ENCODE measurements around the gene MYO18B. TPM values are rescaled to one million over a fixed set of nuclear protein-coding genes. Genes with fewer than 3 reads are reported as not detected.

The MYO18B gene
- total RNA-seq, 1 experiment from 2014 or later: 0.05 TPM

DNA sequence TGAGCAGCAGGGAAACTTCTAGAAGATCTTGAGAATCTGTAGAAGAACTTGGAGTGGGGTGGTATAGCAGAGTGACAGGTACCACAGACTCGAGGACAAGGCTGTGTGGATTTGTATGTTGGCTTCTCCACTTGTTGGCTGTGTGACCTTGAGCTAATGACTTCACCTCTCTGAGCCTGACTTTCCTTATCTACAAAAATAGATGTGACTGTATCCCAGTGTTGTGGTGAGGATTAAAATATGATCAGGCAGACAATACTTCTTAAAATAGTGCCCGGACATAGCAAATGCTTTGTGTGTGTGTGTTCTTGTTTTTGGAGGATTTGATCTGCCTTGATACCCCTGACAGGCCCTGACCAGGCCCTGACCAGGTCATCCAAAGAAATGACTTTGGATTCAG is 40.8 kb downstream of the MYO18B start:
- ATAC-seq (no peak), DNase-seq (ENCODE audit: low read depth, low spot score) (no peak)
- CTCF ChIA-PET: no interaction called here
- no peak overlapping the region for H3K27ac ChIP-seq (ENCODE audit: low read depth, low read length)
- BruUV-seq (replicated peaks): no TSS peak
- H3K36me3 ChIP-seq (ENCODE audit: control insufficient read depth in 1 of 2, insufficient read depth in 2 of 2, low read length in 2 of 2): no peaks in the 10 kb centered on the region
- TF ChIP-seq SRF (IDR thresholded peaks at IDR 0.05; ENCODE audit: low read depth): no peak
- TF ChIP-seq, protein P1, sequence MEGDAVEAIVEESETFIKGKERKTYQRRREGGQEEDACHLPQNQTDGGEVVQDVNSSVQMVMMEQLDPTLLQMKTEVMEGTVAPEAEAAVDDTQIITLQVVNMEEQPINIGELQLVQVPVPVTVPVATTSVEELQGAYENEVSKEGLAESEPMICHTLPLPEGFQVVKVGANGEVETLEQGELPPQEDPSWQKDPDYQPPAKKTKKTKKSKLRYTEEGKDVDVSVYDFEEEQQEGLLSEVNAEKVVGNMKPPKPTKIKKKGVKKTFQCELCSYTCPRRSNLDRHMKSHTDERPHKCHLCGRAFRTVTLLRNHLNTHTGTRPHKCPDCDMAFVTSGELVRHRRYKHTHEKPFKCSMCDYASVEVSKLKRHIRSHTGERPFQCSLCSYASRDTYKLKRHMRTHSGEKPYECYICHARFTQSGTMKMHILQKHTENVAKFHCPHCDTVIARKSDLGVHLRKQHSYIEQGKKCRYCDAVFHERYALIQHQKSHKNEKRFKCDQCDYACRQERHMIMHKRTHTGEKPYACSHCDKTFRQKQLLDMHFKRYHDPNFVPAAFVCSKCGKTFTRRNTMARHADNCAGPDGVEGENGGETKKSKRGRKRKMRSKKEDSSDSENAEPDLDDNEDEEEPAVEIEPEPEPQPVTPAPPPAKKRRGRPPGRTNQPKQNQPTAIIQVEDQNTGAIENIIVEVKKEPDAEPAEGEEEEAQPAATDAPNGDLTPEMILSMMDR (IDR thresholded peaks at IDR 0.05 in 2 of 3, conservative IDR thresholded peaks at IDR 0.05 in 1 of 3; ENCODE audit: borderline replicate concordance in 1 of 3, insufficient read depth in 1 of 3, low read depth in 2 of 3, low read length in 2 of 3): no peak
- TF ChIP-seq EZH2phosphoT487 (IDR thresholded peaks at IDR 0.05; ENCODE audit: borderline replicate concordance): no peak
- TF ChIP-seq, protein P2, sequence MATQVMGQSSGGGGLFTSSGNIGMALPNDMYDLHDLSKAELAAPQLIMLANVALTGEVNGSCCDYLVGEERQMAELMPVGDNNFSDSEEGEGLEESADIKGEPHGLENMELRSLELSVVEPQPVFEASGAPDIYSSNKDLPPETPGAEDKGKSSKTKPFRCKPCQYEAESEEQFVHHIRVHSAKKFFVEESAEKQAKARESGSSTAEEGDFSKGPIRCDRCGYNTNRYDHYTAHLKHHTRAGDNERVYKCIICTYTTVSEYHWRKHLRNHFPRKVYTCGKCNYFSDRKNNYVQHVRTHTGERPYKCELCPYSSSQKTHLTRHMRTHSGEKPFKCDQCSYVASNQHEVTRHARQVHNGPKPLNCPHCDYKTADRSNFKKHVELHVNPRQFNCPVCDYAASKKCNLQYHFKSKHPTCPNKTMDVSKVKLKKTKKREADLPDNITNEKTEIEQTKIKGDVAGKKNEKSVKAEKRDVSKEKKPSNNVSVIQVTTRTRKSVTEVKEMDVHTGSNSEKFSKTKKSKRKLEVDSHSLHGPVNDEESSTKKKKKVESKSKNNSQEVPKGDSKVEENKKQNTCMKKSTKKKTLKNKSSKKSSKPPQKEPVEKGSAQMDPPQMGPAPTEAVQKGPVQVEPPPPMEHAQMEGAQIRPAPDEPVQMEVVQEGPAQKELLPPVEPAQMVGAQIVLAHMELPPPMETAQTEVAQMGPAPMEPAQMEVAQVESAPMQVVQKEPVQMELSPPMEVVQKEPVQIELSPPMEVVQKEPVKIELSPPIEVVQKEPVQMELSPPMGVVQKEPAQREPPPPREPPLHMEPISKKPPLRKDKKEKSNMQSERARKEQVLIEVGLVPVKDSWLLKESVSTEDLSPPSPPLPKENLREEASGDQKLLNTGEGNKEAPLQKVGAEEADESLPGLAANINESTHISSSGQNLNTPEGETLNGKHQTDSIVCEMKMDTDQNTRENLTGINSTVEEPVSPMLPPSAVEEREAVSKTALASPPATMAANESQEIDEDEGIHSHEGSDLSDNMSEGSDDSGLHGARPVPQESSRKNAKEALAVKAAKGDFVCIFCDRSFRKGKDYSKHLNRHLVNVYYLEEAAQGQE (IDR thresholded peaks at IDR 0.05; ENCODE audit: low read depth): no peak
- TF ChIP-seq JUND (IDR thresholded peaks at IDR 0.05): no peak
- TF ChIP-seq SP1 (IDR thresholded peaks at IDR 0.05; ENCODE audit: low read depth): no peak
- no peak for TF ChIP-seq CBX3 (IDR thresholded peaks at IDR 0.05; ENCODE audit: low read depth)
- TF ChIP-seq, protein P3, sequence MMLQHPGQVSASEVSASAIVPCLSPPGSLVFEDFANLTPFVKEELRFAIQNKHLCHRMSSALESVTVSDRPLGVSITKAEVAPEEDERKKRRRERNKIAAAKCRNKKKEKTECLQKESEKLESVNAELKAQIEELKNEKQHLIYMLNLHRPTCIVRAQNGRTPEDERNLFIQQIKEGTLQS (IDR thresholded peaks at IDR 0.05): no peak
- TF ChIP-seq POLR2A (IDR thresholded peaks at IDR 0.05; ENCODE audit: borderline replicate concordance, extremely low read depth, insufficient read depth, insufficient read length): no peak
- TF ChIP-seq ZNF274 (IDR thresholded peaks at IDR 0.05; ENCODE audit: low read depth, low read length): no peak
- no peak for TF ChIP-seq YY1 (IDR thresholded peaks at IDR 0.05; ENCODE audit: extremely low read depth, insufficient replicate concordance, low read depth, low read length)
- TF ChIP-seq SIN3A (IDR thresholded peaks at IDR 0.05; ENCODE audit: low read depth): no peak
- TF ChIP-seq ZFX (IDR thresholded peaks at IDR 0.05): no peak
- TF ChIP-seq, protein P4, sequence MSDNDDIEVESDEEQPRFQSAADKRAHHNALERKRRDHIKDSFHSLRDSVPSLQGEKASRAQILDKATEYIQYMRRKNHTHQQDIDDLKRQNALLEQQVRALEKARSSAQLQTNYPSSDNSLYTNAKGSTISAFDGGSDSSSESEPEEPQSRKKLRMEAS (IDR thresholded peaks at IDR 0.05): no peak
- TF ChIP-seq, protein P5, sequence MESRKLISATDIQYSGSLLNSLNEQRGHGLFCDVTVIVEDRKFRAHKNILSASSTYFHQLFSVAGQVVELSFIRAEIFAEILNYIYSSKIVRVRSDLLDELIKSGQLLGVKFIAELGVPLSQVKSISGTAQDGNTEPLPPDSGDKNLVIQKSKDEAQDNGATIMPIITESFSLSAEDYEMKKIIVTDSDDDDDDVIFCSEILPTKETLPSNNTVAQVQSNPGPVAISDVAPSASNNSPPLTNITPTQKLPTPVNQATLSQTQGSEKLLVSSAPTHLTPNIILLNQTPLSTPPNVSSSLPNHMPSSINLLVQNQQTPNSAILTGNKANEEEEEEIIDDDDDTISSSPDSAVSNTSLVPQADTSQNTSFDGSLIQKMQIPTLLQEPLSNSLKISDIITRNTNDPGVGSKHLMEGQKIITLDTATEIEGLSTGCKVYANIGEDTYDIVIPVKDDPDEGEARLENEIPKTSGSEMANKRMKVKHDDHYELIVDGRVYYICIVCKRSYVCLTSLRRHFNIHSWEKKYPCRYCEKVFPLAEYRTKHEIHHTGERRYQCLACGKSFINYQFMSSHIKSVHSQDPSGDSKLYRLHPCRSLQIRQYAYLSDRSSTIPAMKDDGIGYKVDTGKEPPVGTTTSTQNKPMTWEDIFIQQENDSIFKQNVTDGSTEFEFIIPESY (IDR thresholded peaks at IDR 0.05; ENCODE audit: extremely low read depth, insufficient replicate concordance, low read length): no peak
- no peak for TF ChIP-seq POLR2AphosphoS5 (IDR thresholded peaks at IDR 0.05; ENCODE audit: low read depth, low read length)
- no peak for TF ChIP-seq CEBPB (IDR thresholded peaks at IDR 0.05; ENCODE audit: low read depth)
- no peak for TF ChIP-seq EZH2 (IDR thresholded peaks at IDR 0.05)
- no peak for TF ChIP-seq EGR1 (IDR thresholded peaks at IDR 0.05; ENCODE audit: low read depth)
- no peak for TF ChIP-seq ELF1 (IDR thresholded peaks at IDR 0.05; ENCODE audit: borderline replicate concordance, low read depth)
- no peak overlapping the region for H2AFZ ChIP-seq (ENCODE audit: low read depth, low read length, poor library complexity, severe bottlenecking)
- H3K4me3 ChIP-seq (replicated peaks in 1 of 2; ENCODE audit: low read depth in 1 of 2, low read length in 2 of 2): no peak overlapping the region
- peaks cover 6% of the 10 kb centered on the region; the same call in 1 of the 2 replicates for H3K27me3 ChIP-seq (ENCODE audit: insufficient read depth, low read length)
- H4K20me1 ChIP-seq (ENCODE audit: insufficient read depth): no peaks in the 10 kb centered on the region
- H3K9ac ChIP-seq (ENCODE audit: low read length): no peak overlapping the region
- no peaks in the 10 kb centered on the region for H3K9me2 ChIP-seq (ENCODE audit: insufficient read depth)
- H3K4me1 ChIP-seq (ENCODE audit: control insufficient read depth in 1 of 2, insufficient read depth in 2 of 2, low read length in 2 of 2): no peaks in the 10 kb centered on the region
- intact Hi-C loops (cut with micrococcal nuclease): no loop called here
- no peak overlapping the region for H3K4me2 ChIP-seq (ENCODE audit: low read length)
- H3K79me2 ChIP-seq (ENCODE audit: insufficient read depth, low read length): no peaks in the 10 kb centered on the region
- POLR2A ChIA-PET: no interaction called here
- no peaks in the 10 kb centered on the region for H3K9me3 ChIP-seq (ENCODE audit: control insufficient read depth in 1 of 2, insufficient read depth in 1 of 2, low read depth in 1 of 2, low read length in 2 of 2)
- RAD21 ChIA-PET (ENCODE audit: low non-redundant PET in 1 of 2, low total read pairs in 2 of 2, uncharacterized antibody in 2 of 2, unreplicated experiment in 2 of 2): no interaction called here
